NB4 (cell line): Measurements from ENCODE around the gene NDUFB10.

Experiments
- DNase-seq: peaks from one replicate; pipeline ENCODE4 v3.0.0; 2010; ENCODE audit warnings: low read depth
- H3K4me3 ChIP-seq: one replicate; pipeline ENCODE4 v1.5.1; 2011; ENCODE audit warnings: mild to moderate bottlenecking, low read depth, low read length, moderate library complexity
- CTCF ChIP-seq: IDR thresholded peaks from one replicate; pipeline ENCODE4 v1.5.1; 2012; ENCODE audit warnings: low read depth, low read length
- MAX ChIP-seq: IDR thresholded peaks from 2 replicates; pipeline ENCODE4 v1.6.1; 2011; ENCODE audit warnings: low read depth, low read length
- MYC ChIP-seq: IDR thresholded peaks from 2 replicates; pipeline ENCODE4 v1.6.1; 2011; ENCODE audit warnings: low read depth, low read length
- POLR2A ChIP-seq: IDR thresholded peaks from 2 replicates; pipeline ENCODE4 v1.6.1; 2011; ENCODE audit warnings: mild to moderate bottlenecking; ENCODE audit not compliant: insufficient read length; ENCODE audit errors: extremely low read depth

Gene NDUFB10

GRCh38 chr16:1982013-1982433 is 22.7 kb downstream of the NDUFB10 start:
- H3K4me3 ChIP-seq, result no peak overlapping the region
- no peak for TF ChIP-seq CTCF
- TF ChIP-seq MYC, result no peak
- no peak for TF ChIP-seq POLR2A
- TF ChIP-seq MAX, result no peak
- DNase-seq, result no peak

GRCh38 chr16:1982991-1983543 is 23.7 kb downstream of the NDUFB10 start:
- H3K4me3 ChIP-seq, result no peak overlapping the region
- DNase-seq, result no peak
- TF ChIP-seq MYC (no peak), CTCF (no peak)

- TF ChIP-seq MAX (0 out of 2 replicates have a peak, but pooled peaks have one; percentile 7), CTCF (no peak), POLR2A (peak; percentile 70), MYC (peak; percentile 66; the same call in 1 of the 2 replicates)
- DNase-seq, result peak; percentile 93
- peak within 1 kb of the TSS; percentile 68 for H3K4me3 ChIP-seq
These were observed 24.4 kb downstream of the NDUFB10 start, which contains the start of gene GFER for GRCh38 chr16:1983544-1984346. Gene GFER (plus strand): TSS chr16:1984193. CDS start chr16:1984219, 26 bp downstream.

GRCh38 chr16:1984347-1985225 is 25.2 kb downstream of the NDUFB10 start:
- H3K4me3 ChIP-seq, result peak overlapping the region; percentile 68

More at GRCh38 chr16:1984347-1985225, 25.2 kb downstream of the NDUFB10 start:
- no peak for DNase-seq
- TF ChIP-seq MAX, result no peak
- TF ChIP-seq CTCF, result no peak
- TF ChIP-seq MYC, result no peak
- no peak for TF ChIP-seq POLR2A
